HG02981 (cell line): ENCODE data around the gene DGAT2.
"Not testable (repeated sequence)": the region's sequence is repeated elsewhere in the genome, so short reads cannot be mapped to it uniquely, and the experiment has no call there.

Experiments
- ATAC-seq: cut with Tn5 transposase; IDR thresholded peaks from one replicate; pipeline ENCODE4 v1.9.1; 2021; ENCODE audit warnings: mild to moderate bottlenecking, moderate library complexity; ENCODE audit not compliant: unreplicated experiment

DGAT2 gene

GRCh38 chr11:75768112-75768908 is at the start of gene DGAT2:
TSS of gene DGAT2 (plus strand) at chr11:75768778. CDS start at chr11:75768992, 214 bp downstream.
- ATAC-seq, result peak; percentile 64

- ATAC-seq, result no peak
These were observed 49.0 kb upstream of the DGAT2 start for GRCh38 chr11:75719340-75720239.

- no peak for ATAC-seq
These were observed 47.9 kb upstream of the DGAT2 start for GRCh38 chr11:75720639-75721038.

- no peak for ATAC-seq
These were observed 46.5 kb upstream of the DGAT2 start for GRCh38 chr11:75721852-75722668.

- ATAC-seq, result no peak
These were observed 45.9 kb upstream of the DGAT2 start for GRCh38 chr11:75722669-75723042.

- no peak for ATAC-seq
These were observed 42.8 kb upstream of the DGAT2 start for GRCh38 chr11:75725547-75726320.

- ATAC-seq, result no peak
These were observed 39.6 kb upstream of the DGAT2 start for GRCh38 chr11:75728992-75729391.

GRCh38 chr11:75731095-75731494 is 37.5 kb upstream of the DGAT2 start:
- no peak for ATAC-seq

GRCh38 chr11:75733071-75733430 is 35.5 kb upstream of the DGAT2 start:
- ATAC-seq, result no peak

- no peak for ATAC-seq
These were observed 35.0 kb upstream of the DGAT2 start for GRCh38 chr11:75733431-75734107.

- ATAC-seq, result no peak
These were observed 33.9 kb upstream of the DGAT2 start for GRCh38 chr11:75734491-75735180.

- no peak for ATAC-seq
These were observed 33.3 kb upstream of the DGAT2 start for GRCh38 chr11:75735181-75735845.

GRCh38 chr11:75737314-75737713 is 31.3 kb upstream of the DGAT2 start:
- ATAC-seq, result no peak

- no peak for ATAC-seq
These were observed 27.9 kb upstream of the DGAT2 start for GRCh38 chr11:75740681-75741080.

GRCh38 chr11:75743159-75743558 is 25.4 kb upstream of the DGAT2 start:
- not testable (repeated sequence) for ATAC-seq

- no peak for ATAC-seq
These were observed 24.6 kb upstream of the DGAT2 start for GRCh38 chr11:75743711-75744563.

GRCh38 chr11:75745807-75746206 is 22.8 kb upstream of the DGAT2 start:
- no peak for ATAC-seq
